ENCODE results near the gene FAM131C. TPM values are rescaled to one million over a fixed set of nuclear protein-coding genes. Genes with fewer than 3 reads are reported as not detected.

Gene FAM131C, protein sequence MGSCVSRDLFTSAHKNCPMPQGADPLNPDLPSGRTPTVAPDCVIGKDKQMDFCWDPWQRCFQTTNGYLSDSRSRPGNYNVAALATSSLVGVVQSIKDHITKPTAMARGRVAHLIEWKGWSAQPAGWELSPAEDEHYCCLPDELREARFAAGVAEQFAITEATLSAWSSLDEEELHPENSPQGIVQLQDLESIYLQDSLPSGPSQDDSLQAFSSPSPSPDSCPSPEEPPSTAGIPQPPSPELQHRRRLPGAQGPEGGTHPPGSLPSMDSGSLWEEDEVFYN
- not detected in 2 replicates for total RNA-seq (2013; cell fraction: nucleolus; rRNA removed)
- total RNA-seq (2014; rRNA removed) (not detected in 2 replicates), total RNA-seq (2014; rRNA removed; fragmentation: Illumina TruSeq; extraction: Trizol) (not detected in 2 replicates), total RNA-seq (2021) (not detected in 2 replicates), polyA plus RNA-seq (2011; rRNA removed) (not detected in 2 replicates), polyA plus RNA-seq (2014; fragmentation: Illumina TruSeq; extraction: Trizol) (0.03 TPM in 1 of 2 replicates, not detected in the other), polyA plus RNA-seq (2014; fragmentation: Nextera tagmentation; extraction: Ambion mirVana) (not detected), polyA plus RNA-seq (2014; rRNA removed) (not detected in 2 replicates), polyA plus RNA-seq (2016; fragmentation: Nextera tagmentation; extraction: Ambion mirVana) (not detected), polyA minus RNA-seq (2011; rRNA and poly(A)+ RNA removed) (not detected in 2 replicates), Bru-seq, nascent RNA (percentile 3 among the genes with signal in this experiment), BruChase-seq, experiment 1, labeled RNA remaining after a 6-hour chase (percentile 6 among the genes with signal in this experiment), BruChase-seq, experiment 2, labeled RNA remaining after a 2-hour chase (not detected)
- not detected for polyA plus RNA-seq (2011; ENCODE audit: low read depth)
- not detected in 2 replicates for polyA plus RNA-seq (2011; cell fraction: cytosol; rRNA removed)
- not detected in 2 replicates for polyA plus RNA-seq (2011; cell fraction: nucleus; rRNA removed)
- polyA plus RNA-seq (2012) = 0.08 TPM in 1 of 2 replicates, not detected in the other
- polyA minus RNA-seq (2011; cell fraction: cytosol; rRNA and poly(A)+ RNA removed) = not detected in 2 replicates
- not detected in 2 replicates for polyA minus RNA-seq (2011; cell fraction: nucleus; rRNA and poly(A)+ RNA removed)
- long read RNA-seq, experiment 1 = 0 reads
- long read RNA-seq, experiment 2 = 0 reads

DNA sequence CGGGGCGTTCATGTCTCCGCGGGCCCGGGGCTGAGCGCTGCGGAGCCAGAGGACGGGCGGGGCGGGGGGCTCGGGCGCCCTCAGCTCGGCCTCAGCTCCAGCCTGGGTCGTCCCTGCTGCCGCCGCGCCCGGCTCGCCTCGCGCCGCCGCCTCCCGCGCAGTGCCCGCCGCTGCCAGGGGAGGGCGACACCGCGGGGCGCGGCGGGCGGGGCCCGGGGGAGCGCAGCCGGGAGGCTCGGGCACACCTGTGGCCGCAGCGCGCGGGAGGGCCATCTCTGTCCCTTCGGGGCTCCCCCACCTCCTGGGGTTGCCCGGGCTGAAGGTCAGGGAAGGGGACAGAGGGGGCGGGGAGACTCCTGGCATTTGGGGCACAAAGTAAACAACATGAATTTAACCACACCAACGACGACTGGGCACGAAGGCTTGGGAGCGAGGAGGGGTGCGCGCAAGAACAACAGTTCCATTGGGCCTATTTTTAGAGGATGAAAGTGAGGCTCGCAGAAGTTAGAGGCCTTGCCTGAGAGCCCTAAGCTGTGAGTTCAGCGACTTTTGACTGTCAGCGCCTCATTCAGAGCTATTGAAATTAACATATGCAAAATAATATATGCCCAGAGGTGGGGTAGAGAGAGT is at the start of gene FAM131C:
TSS of gene FAM131C (minus strand) at position 162 of the 630 bp plus-strand sequence. CDS start 209 bp downstream, outside the sequence.
- H3K27ac ChIP-seq (ENCODE audit: control insufficient read depth, insufficient read depth) = no peak within 1 kb of the TSS
- FAIRE-seq (peak; percentile 54), ATAC-seq (peak; percentile 84), DNase-seq (ENCODE audit: low read depth, low spot score) (no peak)
- no peaks in the 10 kb centered on the region for H3K4me1 ChIP-seq (ENCODE audit: control insufficient read depth, insufficient read depth, low read length)
- no peak for TF ChIP-seq BCL11A (IDR thresholded peaks at IDR 0.05; ENCODE audit: low read depth, low read length)
- TF ChIP-seq RAD21 (IDR thresholded peaks at IDR 0.05; ENCODE audit: insufficient read depth, low read depth, low read length) = 0 out of 2 replicates have a peak, but pooled peaks have one; percentile 22
- TF ChIP-seq IKZF1 (conservative IDR thresholded peaks at IDR 0.05) = peak; percentile 31; the same call in 1 of the 2 replicates
- TF ChIP-seq GATAD2B (conservative IDR thresholded peaks at IDR 0.05; ENCODE audit: low read depth) = peak; percentile 46; the same call in 1 of the 2 replicates
- no peak for TF ChIP-seq POLR2A (IDR thresholded peaks at IDR 0.05; ENCODE audit: low read depth, low read length)
- TF ChIP-seq TCF3 (IDR thresholded peaks at IDR 0.05; ENCODE audit: borderline replicate concordance, insufficient read depth, low read depth, low read length) = 0 out of 2 replicates have a peak, but pooled peaks have one; percentile 46
- TF ChIP-seq, protein P1, sequence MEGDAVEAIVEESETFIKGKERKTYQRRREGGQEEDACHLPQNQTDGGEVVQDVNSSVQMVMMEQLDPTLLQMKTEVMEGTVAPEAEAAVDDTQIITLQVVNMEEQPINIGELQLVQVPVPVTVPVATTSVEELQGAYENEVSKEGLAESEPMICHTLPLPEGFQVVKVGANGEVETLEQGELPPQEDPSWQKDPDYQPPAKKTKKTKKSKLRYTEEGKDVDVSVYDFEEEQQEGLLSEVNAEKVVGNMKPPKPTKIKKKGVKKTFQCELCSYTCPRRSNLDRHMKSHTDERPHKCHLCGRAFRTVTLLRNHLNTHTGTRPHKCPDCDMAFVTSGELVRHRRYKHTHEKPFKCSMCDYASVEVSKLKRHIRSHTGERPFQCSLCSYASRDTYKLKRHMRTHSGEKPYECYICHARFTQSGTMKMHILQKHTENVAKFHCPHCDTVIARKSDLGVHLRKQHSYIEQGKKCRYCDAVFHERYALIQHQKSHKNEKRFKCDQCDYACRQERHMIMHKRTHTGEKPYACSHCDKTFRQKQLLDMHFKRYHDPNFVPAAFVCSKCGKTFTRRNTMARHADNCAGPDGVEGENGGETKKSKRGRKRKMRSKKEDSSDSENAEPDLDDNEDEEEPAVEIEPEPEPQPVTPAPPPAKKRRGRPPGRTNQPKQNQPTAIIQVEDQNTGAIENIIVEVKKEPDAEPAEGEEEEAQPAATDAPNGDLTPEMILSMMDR (IDR thresholded peaks at IDR 0.05 in 2 of 3, conservative IDR thresholded peaks at IDR 0.05 in 1 of 3; ENCODE audit: control insufficient read depth in 2 of 3, extremely low read depth in 1 of 3, insufficient read depth in 1 of 3, low read depth in 3 of 3, low read length in 3 of 3) = peak; percentile 11 to 33 (median 15); a peak in 4 of 6 replicates
- H4K20me1 ChIP-seq (ENCODE audit: control insufficient read depth, insufficient read depth) = no peaks in the 10 kb centered on the region
- RAD21 ChIA-PET (ENCODE audit: unreplicated experiment) = interaction anchor here (0.5 kb wide), 1 partner anchor 288 kb away, joined by 4 read pairs; no protein-coding TSS in a partner anchor
- SMC1A ChIA-PET (ENCODE audit: uncharacterized antibody, unreplicated experiment) = interaction anchor here (0.5 kb wide), 1 partner anchor 825 kb away, joined by 3 read pairs; no protein-coding TSS in a partner anchor
- WGBS (ENCODE audit: insufficient coverage, insufficient replicate concordance, low lambda C conversion rate, missing lambda C conversion rate) = 0% methylated on average over 11 of the region's 54 CpGs
- no peaks in the 10 kb centered on the region for H3K9me3 ChIP-seq (replicated peaks; ENCODE audit: control insufficient read depth, insufficient read depth, low read length)
- in situ Hi-C loops (cut with MboI) = no loop called here
- H3K79me2 ChIP-seq (ENCODE audit: control insufficient read depth, insufficient read depth, low read length) = no peaks in the 10 kb centered on the region
- no TSS peak for BruUV-seq (replicated peaks)
- no peak within 1 kb of the TSS for H3K9ac ChIP-seq (ENCODE audit: control insufficient read depth, insufficient read depth, low read length)
- H2AFZ ChIP-seq (ENCODE audit: control insufficient read depth, low read depth, low read length) = peak within 1 kb of the TSS; percentile 17
- POLR2A ChIA-PET = interaction anchor here (1.1 kb wide), 1 partner anchor 294 kb away, joined by 3 read pairs; the partner anchor contains the start of gene SZRD1
- no peak within 1 kb of the TSS for H3K4me3 ChIP-seq
- intact Hi-C loops (cut with micrococcal nuclease; ENCODE audit: unreplicated experiment) = no loop called here
- H3K36me3 ChIP-seq (ENCODE audit: control insufficient read depth in 2 of 2, insufficient read depth in 2 of 2, low read length in 1 of 2) = no peaks in the 10 kb centered on the region
- H3K4me2 ChIP-seq (ENCODE audit: control insufficient read depth, insufficient read depth) = peak within 1 kb of the TSS; percentile 60; the same call in 1 of the 2 replicates
- H3K27me3 ChIP-seq (replicated peaks in 1 of 2; ENCODE audit: control insufficient read depth in 2 of 2, insufficient read depth in 2 of 2, low read length in 1 of 2) = peaks cover 1 to 3% of the 10 kb centered on the region in 2 experiments; a peak in 2 of 4 replicates
- CTCF ChIA-PET = interaction anchor here (0.8 to 1.4 kb wide), 7 partner anchors 9 to 289 kb away, joined by 3 to 7 read pairs (median 4); no protein-coding TSS in a partner anchor

All from GM12878 (cell line).